ENCODE measurements around the gene CHST1.

- TF ChIP-seq CSDC2 (CRISPR knock-in tag; IDR thresholded peaks at IDR 0.05) (no peak), ESRRG (CRISPR knock-in tag; IDR thresholded peaks at IDR 0.05) (no peak), ZNF565 (CRISPR knock-in tag; conservative IDR thresholded peaks at IDR 0.05; ENCODE audit: low read depth) (no peak), ZNF70 (CRISPR knock-in tag; IDR thresholded peaks at IDR 0.05) (no peak)
- TF ChIP-seq, protein P1, sequence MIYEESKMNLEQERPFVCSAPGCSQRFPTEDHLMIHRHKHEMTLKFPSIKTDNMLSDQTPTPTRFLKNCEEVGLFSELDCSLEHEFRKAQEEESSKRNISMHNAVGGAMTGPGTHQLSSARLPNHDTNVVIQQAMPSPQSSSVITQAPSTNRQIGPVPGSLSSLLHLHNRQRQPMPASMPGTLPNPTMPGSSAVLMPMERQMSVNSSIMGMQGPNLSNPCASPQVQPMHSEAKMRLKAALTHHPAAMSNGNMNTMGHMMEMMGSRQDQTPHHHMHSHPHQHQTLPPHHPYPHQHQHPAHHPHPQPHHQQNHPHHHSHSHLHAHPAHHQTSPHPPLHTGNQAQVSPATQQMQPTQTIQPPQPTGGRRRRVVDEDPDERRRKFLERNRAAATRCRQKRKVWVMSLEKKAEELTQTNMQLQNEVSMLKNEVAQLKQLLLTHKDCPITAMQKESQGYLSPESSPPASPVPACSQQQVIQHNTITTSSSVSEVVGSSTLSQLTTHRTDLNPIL (CRISPR knock-in tag; IDR thresholded peaks at IDR 0.05; ENCODE audit: low read depth) = no peak
- TF ChIP-seq, protein P2, sequence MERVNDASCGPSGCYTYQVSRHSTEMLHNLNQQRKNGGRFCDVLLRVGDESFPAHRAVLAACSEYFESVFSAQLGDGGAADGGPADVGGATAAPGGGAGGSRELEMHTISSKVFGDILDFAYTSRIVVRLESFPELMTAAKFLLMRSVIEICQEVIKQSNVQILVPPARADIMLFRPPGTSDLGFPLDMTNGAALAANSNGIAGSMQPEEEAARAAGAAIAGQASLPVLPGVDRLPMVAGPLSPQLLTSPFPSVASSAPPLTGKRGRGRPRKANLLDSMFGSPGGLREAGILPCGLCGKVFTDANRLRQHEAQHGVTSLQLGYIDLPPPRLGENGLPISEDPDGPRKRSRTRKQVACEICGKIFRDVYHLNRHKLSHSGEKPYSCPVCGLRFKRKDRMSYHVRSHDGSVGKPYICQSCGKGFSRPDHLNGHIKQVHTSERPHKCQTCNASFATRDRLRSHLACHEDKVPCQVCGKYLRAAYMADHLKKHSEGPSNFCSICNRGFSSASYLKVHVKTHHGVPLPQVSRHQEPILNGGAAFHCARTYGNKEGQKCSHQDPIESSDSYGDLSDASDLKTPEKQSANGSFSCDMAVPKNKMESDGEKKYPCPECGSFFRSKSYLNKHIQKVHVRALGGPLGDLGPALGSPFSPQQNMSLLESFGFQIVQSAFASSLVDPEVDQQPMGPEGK (CRISPR knock-in tag; IDR thresholded peaks at IDR 0.05; ENCODE audit: borderline replicate concordance) = no peak
Measured at GRCh38 chr11:45670386-45671135, 5.1 kb upstream of the CHST1 start.
